Astrocyte (in vitro differentiated cells and primary cell): Measurements from ENCODE around the gene CCNI. TPM values are rescaled to one million over a fixed set of nuclear protein-coding genes. Genes with fewer than 3 reads are reported as not detected.

Experiments
- DNase-seq: peaks from one replicate; pipeline ENCODE4 v3.0.0-alpha.2; 2010; ENCODE audit warnings: low read depth
- FAIRE-seq: peaks from 2 replicates; lab custom pipeline; 2011; peaks lifted over from hg19 to GRCh38; lab: Jason Lieb, UNC
- H2AFZ ChIP-seq: 2 replicates; pipeline ENCODE4 v1.6.0; 2012; ENCODE audit warnings: low read depth, low read length, inconsistent platforms
- H3K27ac ChIP-seq: 2 replicates; pipeline ENCODE4 v1.5.1; 2011; ENCODE audit warnings: low read depth, low read length, inconsistent platforms
- H3K27me3 ChIP-seq: 2 replicates; pipeline ENCODE4 v1.6.0; 2011; ENCODE audit warnings: low read length, inconsistent platforms; ENCODE audit not compliant: insufficient read depth
- H3K36me3 ChIP-seq: 2 replicates; pipeline ENCODE4 v1.5.1; 2011; ENCODE audit warnings: low read length, inconsistent platforms; ENCODE audit not compliant: insufficient read depth
- H3K4me1 ChIP-seq: 2 replicates; pipeline ENCODE4 v1.5.1; 2011; ENCODE audit warnings: low read length, inconsistent platforms; ENCODE audit not compliant: insufficient read depth
- H3K4me2 ChIP-seq: 2 replicates; pipeline ENCODE4 v1.6.0; 2012; ENCODE audit warnings: low read length, inconsistent platforms
- H3K4me3 ChIP-seq: 2 replicates; pipeline ENCODE4 v1.5.1; 2011; ENCODE audit warnings: low read depth, mild to moderate bottlenecking, low read length, inconsistent platforms; ENCODE audit not compliant: insufficient read depth
- H3K79me2 ChIP-seq: 2 replicates; pipeline ENCODE4 v1.6.0; 2012; ENCODE audit warnings: mild to moderate bottlenecking, low read length, inconsistent platforms; ENCODE audit not compliant: insufficient read depth
- H3K9ac ChIP-seq: 2 replicates; pipeline ENCODE4 v1.6.0; 2012; ENCODE audit warnings: mild to moderate bottlenecking, low read length, inconsistent platforms
- H3K9me3 ChIP-seq: 2 replicates; pipeline ENCODE4 v1.5.1; 2012; ENCODE audit warnings: low read depth, mild to moderate bottlenecking, low read length, inconsistent platforms; ENCODE audit not compliant: insufficient read depth
- H4K20me1 ChIP-seq: 2 replicates; pipeline ENCODE4 v1.6.0; 2012; ENCODE audit warnings: low read length, inconsistent platforms; ENCODE audit not compliant: insufficient read depth
- H3K27ac Mint-ChIP-seq: one replicate; pipeline ENCODE4 v1.8.0; 2021; ENCODE audit warnings: mild to moderate bottlenecking, mixed read lengths; ENCODE audit not compliant: unreplicated experiment
- H3K27me3 Mint-ChIP-seq: one replicate; pipeline ENCODE4 v1.8.0; 2021; ENCODE audit warnings: low read depth, mixed read lengths; ENCODE audit not compliant: unreplicated experiment
- H3K36me3 Mint-ChIP-seq: one replicate; pipeline ENCODE4 v1.8.0; 2021; ENCODE audit warnings: low read depth, mixed read lengths; ENCODE audit not compliant: unreplicated experiment
- H3K4me1 Mint-ChIP-seq: one replicate; pipeline ENCODE4 v1.8.0; 2021; ENCODE audit warnings: low read depth, mixed read lengths; ENCODE audit not compliant: unreplicated experiment
- H3K4me3 Mint-ChIP-seq: one replicate; pipeline ENCODE4 v1.8.0; 2021; ENCODE audit warnings: mild to moderate bottlenecking, moderate library complexity, mixed read lengths; ENCODE audit not compliant: unreplicated experiment
- H3K9me3 Mint-ChIP-seq: one replicate; pipeline ENCODE4 v1.8.0; 2021; ENCODE audit warnings: mild to moderate bottlenecking, mixed read lengths; ENCODE audit not compliant: unreplicated experiment
- EZH2 ChIP-seq: IDR thresholded peaks from 2 replicates; pipeline ENCODE4 v1.6.1; 2012; ENCODE audit warnings: mild to moderate bottlenecking, low read length, inconsistent platforms; ENCODE audit not compliant: insufficient read depth
- total RNA-seq: library from RNA; stranded (reverse); gene quantifications from 2 replicates; pipeline ENCODE4 v1.2.1, GENCODE V29; 2021
- TF ChIP-seq, protein P1 (sequence below): IDR thresholded peaks from 2 replicates; pipeline ENCODE4 v1.5.1; 2011; ENCODE audit warnings: low read depth, mild to moderate bottlenecking, inconsistent platforms, low read length, moderate library complexity; ENCODE audit not compliant: insufficient read depth

The CCNI gene
- total RNA-seq, 1 donor from 2014 or later = 141 TPM

DNA sequence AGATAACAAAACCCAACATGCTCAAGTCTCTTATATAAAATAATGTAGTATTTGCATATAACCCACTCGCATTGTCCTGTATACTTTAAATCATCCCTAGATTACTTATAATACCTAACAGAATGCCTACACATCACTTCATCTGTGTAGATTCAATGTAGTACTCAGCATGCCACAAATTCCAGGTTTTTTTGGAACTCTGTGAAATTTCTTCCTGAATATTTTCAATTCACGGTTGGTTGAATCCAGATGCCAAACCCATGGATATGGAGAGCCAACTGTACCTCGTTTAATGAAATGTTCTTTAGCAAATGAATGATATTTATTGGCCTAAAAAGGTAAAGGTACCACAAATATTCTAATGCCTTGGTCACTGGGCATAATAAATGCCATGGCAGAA, 24.8 kb downstream of the CCNI start:
- H3K4me1 Mint-ChIP-seq = peaks cover 32% of the 10 kb centered on the region
- Histone ChIP-seq H3K27ac (peak overlapping the region; percentile 20), H3K4me3 (no peak overlapping the region), H3K9ac (no peak overlapping the region), H3K79me2 (peaks cover 20% of the 10 kb centered on the region), H3K36me3 (peaks cover 66% of the 10 kb centered on the region), H3K4me2 (no peak overlapping the region), H3K9me3 (no peaks in the 10 kb centered on the region), H3K27me3 (no peaks in the 10 kb centered on the region), H3K4me1 (no peaks in the 10 kb centered on the region), H2AFZ (no peak overlapping the region), H4K20me1 (peaks cover 41% of the 10 kb centered on the region)
- H3K9me3 Mint-ChIP-seq = no peaks in the 10 kb centered on the region
- DNase-seq (peak; percentile 56), FAIRE-seq (no peak)
- peaks cover 8% of the 10 kb centered on the region for H3K36me3 Mint-ChIP-seq
- H3K27me3 Mint-ChIP-seq = no peaks in the 10 kb centered on the region
- H3K27ac Mint-ChIP-seq = peak overlapping the region; percentile 54
- H3K4me3 Mint-ChIP-seq = no peak overlapping the region
- TF ChIP-seq, protein P1, sequence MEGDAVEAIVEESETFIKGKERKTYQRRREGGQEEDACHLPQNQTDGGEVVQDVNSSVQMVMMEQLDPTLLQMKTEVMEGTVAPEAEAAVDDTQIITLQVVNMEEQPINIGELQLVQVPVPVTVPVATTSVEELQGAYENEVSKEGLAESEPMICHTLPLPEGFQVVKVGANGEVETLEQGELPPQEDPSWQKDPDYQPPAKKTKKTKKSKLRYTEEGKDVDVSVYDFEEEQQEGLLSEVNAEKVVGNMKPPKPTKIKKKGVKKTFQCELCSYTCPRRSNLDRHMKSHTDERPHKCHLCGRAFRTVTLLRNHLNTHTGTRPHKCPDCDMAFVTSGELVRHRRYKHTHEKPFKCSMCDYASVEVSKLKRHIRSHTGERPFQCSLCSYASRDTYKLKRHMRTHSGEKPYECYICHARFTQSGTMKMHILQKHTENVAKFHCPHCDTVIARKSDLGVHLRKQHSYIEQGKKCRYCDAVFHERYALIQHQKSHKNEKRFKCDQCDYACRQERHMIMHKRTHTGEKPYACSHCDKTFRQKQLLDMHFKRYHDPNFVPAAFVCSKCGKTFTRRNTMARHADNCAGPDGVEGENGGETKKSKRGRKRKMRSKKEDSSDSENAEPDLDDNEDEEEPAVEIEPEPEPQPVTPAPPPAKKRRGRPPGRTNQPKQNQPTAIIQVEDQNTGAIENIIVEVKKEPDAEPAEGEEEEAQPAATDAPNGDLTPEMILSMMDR = no peak
- no peak for TF ChIP-seq EZH2

DNA sequence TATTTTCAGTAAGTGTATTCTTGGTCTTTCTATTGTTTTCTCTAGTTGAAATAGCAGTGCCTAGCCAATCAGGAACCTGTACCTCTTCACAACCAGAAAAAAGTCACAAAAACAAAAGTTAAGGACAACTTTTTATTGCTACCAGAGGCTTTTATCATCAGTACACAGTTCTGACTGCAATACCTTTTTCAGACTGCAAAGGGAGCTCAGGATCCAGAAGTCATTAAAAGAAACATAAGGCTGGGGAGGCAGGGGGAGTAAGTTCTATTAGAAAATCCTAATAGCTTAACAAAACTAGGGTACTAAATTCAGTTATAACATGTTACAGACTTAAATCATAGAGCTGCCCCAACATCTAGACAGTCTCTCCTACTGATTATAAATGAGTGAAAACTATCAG, 28.8 kb downstream of the CCNI start:
- DNase-seq = no peak
- Histone ChIP-seq H3K27ac (no peak overlapping the region), H3K4me1 (peaks cover 4% of the 10 kb centered on the region), H3K4me3 (no peak overlapping the region), H2AFZ (no peak overlapping the region), H3K27me3 (no peaks in the 10 kb centered on the region), H3K9me3 (no peaks in the 10 kb centered on the region), H3K9ac (no peak overlapping the region), H4K20me1 (peaks cover 25% of the 10 kb centered on the region), H3K4me2 (no peak overlapping the region), H3K36me3 (peaks cover 40% of the 10 kb centered on the region), H3K79me2 (peaks cover 12% of the 10 kb centered on the region)
- peaks cover 43% of the 10 kb centered on the region for H3K4me1 Mint-ChIP-seq
- H3K27me3 Mint-ChIP-seq = no peaks in the 10 kb centered on the region
- no peaks in the 10 kb centered on the region for H3K9me3 Mint-ChIP-seq
- TF ChIP-seq, protein P1 = peak; percentile 29
- no peak for TF ChIP-seq EZH2
- peaks cover 8% of the 10 kb centered on the region for H3K36me3 Mint-ChIP-seq
- no peak overlapping the region for H3K4me3 Mint-ChIP-seq
- no peak overlapping the region for H3K27ac Mint-ChIP-seq
- no peak for FAIRE-seq

DNA sequence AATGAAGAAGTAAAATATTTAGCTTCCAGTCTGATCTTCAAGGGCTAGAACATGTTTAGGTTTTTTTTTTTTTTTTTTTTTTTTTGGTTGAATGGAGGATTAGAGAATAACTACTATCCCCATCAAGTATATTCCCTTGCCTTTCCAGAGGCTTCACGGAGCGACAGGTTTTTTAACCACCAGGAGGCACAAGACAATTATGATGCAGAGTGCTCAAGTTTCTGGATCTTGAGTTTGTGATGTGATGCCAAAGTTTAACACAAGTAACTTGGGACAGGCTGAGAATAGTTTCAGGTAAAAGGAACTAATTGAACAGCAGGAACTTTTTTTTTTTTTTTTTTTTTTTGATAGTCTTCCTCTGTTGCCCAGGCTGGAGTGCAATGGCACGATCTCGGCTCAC, 30.3 kb downstream of the CCNI start:
- no peak overlapping the region for H2AFZ ChIP-seq
- no peak overlapping the region for H3K9ac ChIP-seq
- peaks cover 14% of the 10 kb centered on the region for H3K36me3 Mint-ChIP-seq
- H3K9me3 ChIP-seq = no peaks in the 10 kb centered on the region
- H3K79me2 ChIP-seq = peaks cover 6% of the 10 kb centered on the region
- no peak overlapping the region for H3K4me3 Mint-ChIP-seq
- H3K27me3 Mint-ChIP-seq = no peaks in the 10 kb centered on the region
- H3K4me3 ChIP-seq = no peak overlapping the region
- peaks cover 29% of the 10 kb centered on the region for H3K36me3 ChIP-seq
- H3K4me2 ChIP-seq = no peak overlapping the region
- H3K4me1 ChIP-seq = peaks cover 9% of the 10 kb centered on the region
- no peak for TF ChIP-seq EZH2
- TF ChIP-seq, protein P1 = peak; percentile 22
- H3K9me3 Mint-ChIP-seq = no peaks in the 10 kb centered on the region
- H3K27ac Mint-ChIP-seq = peak overlapping the region; percentile 29
- peaks cover 17% of the 10 kb centered on the region for H4K20me1 ChIP-seq
- H3K27ac ChIP-seq = no peak overlapping the region
- H3K4me1 Mint-ChIP-seq = peaks cover 48% of the 10 kb centered on the region
- no peaks in the 10 kb centered on the region for H3K27me3 ChIP-seq
- FAIRE-seq (no peak), DNase-seq (no peak)
